HepG2 (cell line): ENCODE measurements around the gene SERHL2. TPM values are rescaled to one million over a fixed set of nuclear protein-coding genes. Genes with fewer than 3 reads are reported as not detected.

ENCODE experiments used
- CENPT ChIP-seq: sonication (generic); formaldehyde crosslinking; IDR thresholded peaks from 2 replicates; pipeline ENCODE4 v1.8.0; 2022; ENCODE audit warnings: low read depth, mild to moderate bottlenecking, moderate library complexity, missing genetic modification reagents
- CENPX ChIP-seq: sonication (generic); formaldehyde crosslinking; IDR thresholded peaks from 2 replicates; pipeline ENCODE4 v1.9.0; 2021; ENCODE audit warnings: mild to moderate bottlenecking, missing genetic modification reagents, moderate library complexity
- DZIP1 ChIP-seq: sonication (generic); formaldehyde crosslinking; IDR thresholded peaks from 2 replicates; pipeline ENCODE4 v1.5.0; 2020; ENCODE audit warnings: mild to moderate bottlenecking, missing genetic modification reagents
- FOXP4 ChIP-seq: sonication (generic); formaldehyde crosslinking; IDR thresholded peaks from 2 replicates; pipeline ENCODE4 v1.4.0; 2020; ENCODE audit warnings: missing genetic modification reagents
- LRRFIP1 ChIP-seq: sonication (generic); formaldehyde crosslinking; conservative IDR thresholded peaks from 2 replicates; pipeline ENCODE4 v1.4.0; 2020; ENCODE audit warnings: missing genetic modification reagents
- MTF1 ChIP-seq: sonication (generic); formaldehyde crosslinking; IDR thresholded peaks from 2 replicates; pipeline ENCODE4 v1.5.0; 2020; ENCODE audit warnings: missing genetic modification reagents
- MXD1 ChIP-seq: sonication (generic); formaldehyde crosslinking; IDR thresholded peaks from 2 replicates; pipeline ENCODE4 v1.4.0; 2020; ENCODE audit warnings: mild to moderate bottlenecking, missing genetic modification reagents
- NKX3-1 ChIP-seq: sonication (generic); formaldehyde crosslinking; IDR thresholded peaks from 2 replicates; pipeline ENCODE4 v1.5.0; 2020; ENCODE audit warnings: missing genetic modification reagents
- RNF219 ChIP-seq: sonication (generic); formaldehyde crosslinking; IDR thresholded peaks from 2 replicates; pipeline ENCODE4 v1.5.0; 2020; ENCODE audit warnings: mild to moderate bottlenecking, missing genetic modification reagents
- ZNF282 ChIP-seq: fragments of 450-650 bp; IDR thresholded peaks from 2 replicates; pipeline ENCODE4 v1.6.1; 2018; ENCODE audit not compliant: partially characterized antibody
- ZNF337 ChIP-seq: sonication (generic); formaldehyde crosslinking; IDR thresholded peaks from 2 replicates; pipeline ENCODE4 v1.5.1; 2020; ENCODE audit warnings: missing genetic modification reagents, low read depth, mild to moderate bottlenecking, borderline replicate concordance
- ZNF496 ChIP-seq: sonication (generic); formaldehyde crosslinking; IDR thresholded peaks from 2 replicates; pipeline ENCODE4 v1.8.1; 2023; ENCODE audit warnings: mild to moderate bottlenecking, moderate library complexity, missing genetic modification reagents; ENCODE audit not compliant: insufficient replicate concordance
- ZNF615 ChIP-seq: sonication (generic); formaldehyde crosslinking; IDR thresholded peaks from 2 replicates; pipeline ENCODE4 v1.5.0; 2020; ENCODE audit warnings: mild to moderate bottlenecking, missing genetic modification reagents, borderline replicate concordance
- ZNF616 ChIP-seq: sonication (generic); formaldehyde crosslinking; IDR thresholded peaks from 2 replicates; pipeline ENCODE4 v1.5.0; 2020; ENCODE audit warnings: low read depth, mild to moderate bottlenecking, missing genetic modification reagents
- ZNF652 ChIP-seq: IDR thresholded peaks from 2 replicates; pipeline ENCODE4 v1.6.1; 2016; ENCODE audit warnings: low read depth, borderline replicate concordance
- ZNF83 ChIP-seq: sonication (generic); formaldehyde crosslinking; IDR thresholded peaks from 2 replicates; pipeline ENCODE4 v1.4.0; 2020; ENCODE audit warnings: missing genetic modification reagents, mild to moderate bottlenecking, borderline replicate concordance
- polyA plus RNA-seq, 8 experiments: library from polyadenylated mRNA; depleted of rRNA in 3 of 8; stranded (reverse) in 7 of 8; unstranded in 1 of 8; fragments of >200 nt; fragmentation: Illumina TruSeq in 4 of 8; extraction: Trizol in 4 of 8; gene quantifications; 2 replicates each; pipeline versions ENCODE4 v1.2.1 to v1.2.3, GENCODE V29; 2011 to 2016; ENCODE audit warnings: low read depth in 4 of 8, missing spikeins in 1 of 8, mixed read lengths in 1 of 8; ENCODE audit not compliant: insufficient read depth in 1 of 8
- total RNA-seq, 5 experiments: library from RNA; depleted of rRNA; stranded (reverse); fragments of >200 nt; fragmentation: Illumina TruSeq; extraction: Trizol; gene quantifications; 2 replicates each; pipeline ENCODE4 v1.2.3, GENCODE V29; 2016; ENCODE audit warnings: low read depth in 1 of 5

Gene SERHL2
- total and polyA plus RNA-seq, 2 of the 13 experiments (the other 11 are each of a cell fraction or from before 2014, with no cell fraction given) = 1.0 to 1.8 TPM

GRCh38 chr22:42601879-42602465 is 48.2 kb downstream of the SERHL2 start (continued):
- TF ChIP-seq LRRFIP1 (CRISPR knock-in tag) (no peak), NKX3-1 (no peak), ZNF337 (CRISPR knock-in tag) (0 out of 2 replicates have a peak, but pooled peaks have one; percentile 72), RNF219 (no peak), CENPT (CRISPR knock-in tag) (no peak), CENPX (CRISPR knock-in tag) (no peak), ZNF616 (no peak), ZNF496 (CRISPR knock-in tag) (no peak), FOXP4 (CRISPR knock-in tag) (peak; percentile 68), MTF1 (CRISPR knock-in tag) (no peak), ZNF615 (CRISPR knock-in tag) (no peak), ZNF652 (no peak), ZNF83 (no peak), ZNF282 (no peak), DZIP1 (CRISPR knock-in tag) (no peak), MXD1 (CRISPR knock-in tag) (no peak; the same call in 1 of the 2 replicates)
